IMR-90 (cell line): Measurements from ENCODE around the gene TNK2. TPM values are rescaled to one million over a fixed set of nuclear protein-coding genes. Genes with fewer than 3 reads are reported as not detected.

Experiments
- ATAC-seq: fragments of 200-7000 bp; cut with Tn5 transposase; 2 replicates; pipeline ENCODE4 v1.9.1; 2020; ENCODE audit warnings: low read depth, mild to moderate bottlenecking, moderate library complexity
- BruUV-seq: library from RNA; stranded (reverse); fragments of 400-500 nt; replicated peaks from 2 replicates; lab custom pipeline; 2021; lab: Mats Ljungman, UMichigan
- CTCF ChIA-PET: fragments of 300-600 bp; formaldehyde crosslinking; extraction: SDS; loops from one replicate; lab custom pipeline; 2021; ENCODE audit warnings: antibody characterized with exemption; lab: Yijun Ruan, JAX
- POLR2A ChIA-PET: fragments of 300-600 bp; sonication (Branson Sonifier 250); formaldehyde crosslinking; loops from one replicate; lab custom pipeline; 2022; ENCODE audit warnings: antibody characterized with exemption; ENCODE audit not compliant: unreplicated experiment; lab: Charles Lee
- DNase-seq: peaks from one replicate; pipeline ENCODE4 v3.0.0; 2013
- H2AFZ ChIP-seq: replicated peaks from 2 replicates; pipeline ENCODE3; 2013; ENCODE audit warnings: low read length, mild to moderate bottlenecking; ENCODE audit not compliant: poor library complexity
- H2AK5ac ChIP-seq: 2 replicates; pipeline ENCODE4 v1.6.1; 2013; ENCODE audit warnings: low read depth, low read length, inconsistent platforms
- H2AK9ac ChIP-seq: replicated peaks from 2 replicates; pipeline ENCODE3; 2013; ENCODE audit warnings: mild to moderate bottlenecking, low read depth, low read length, moderate library complexity; ENCODE audit not compliant: poor library complexity
- H2BK120ac ChIP-seq: 2 replicates; pipeline ENCODE4 v1.6.1; 2013; ENCODE audit warnings: low read depth, low read length, inconsistent platforms
- H2BK15ac ChIP-seq: 3 replicates; pipeline ENCODE4 v1.6.1; 2013; ENCODE audit warnings: low read depth, low read length, inconsistent platforms
- H2BK20ac ChIP-seq: 2 replicates; pipeline ENCODE4 v1.6.1; 2013; ENCODE audit warnings: low read depth, mild to moderate bottlenecking, inconsistent platforms, low read length, moderate library complexity
- H2BK5ac ChIP-seq: 2 replicates; pipeline ENCODE4 v1.6.1; 2013; ENCODE audit warnings: mild to moderate bottlenecking, low read depth, low read length, inconsistent platforms; ENCODE audit not compliant: poor library complexity, severe bottlenecking
- H3K14ac ChIP-seq: replicated peaks from 2 replicates; pipeline ENCODE4 v1.6.1; 2013; ENCODE audit warnings: low read depth, low read length, inconsistent platforms
- H3K18ac ChIP-seq: 2 replicates; pipeline ENCODE4 v1.6.1; 2013; ENCODE audit warnings: low read depth, low read length, control low read depth
- H3K23ac ChIP-seq: 2 replicates; pipeline ENCODE4 v1.6.1; 2013; ENCODE audit warnings: low read depth, low read length, inconsistent platforms
- H3K27ac ChIP-seq: 2 replicates; pipeline ENCODE4 v1.5.1; 2013; ENCODE audit warnings: mild to moderate bottlenecking, control low read depth, low read length; ENCODE audit not compliant: insufficient read depth
- H3K27me3 ChIP-seq: 2 replicates; pipeline ENCODE4 v1.6.1; 2013; ENCODE audit warnings: low read length; ENCODE audit not compliant: control insufficient read depth, insufficient read depth
- H3K36me3 ChIP-seq: 2 replicates; pipeline ENCODE4 v1.6.1; 2013; ENCODE audit warnings: low read length, mixed read lengths; ENCODE audit not compliant: control insufficient read depth, insufficient read depth
- H3K4ac ChIP-seq: 2 replicates; pipeline ENCODE4 v1.6.1; 2013; ENCODE audit warnings: low read depth, low read length, inconsistent platforms
- H3K4me1 ChIP-seq: 2 replicates; pipeline ENCODE4 v1.6.1; 2013; ENCODE audit warnings: low read length, mixed read lengths; ENCODE audit not compliant: control insufficient read depth, insufficient read depth
- H3K4me2 ChIP-seq: 2 replicates; pipeline ENCODE4 v1.6.1; 2013; ENCODE audit warnings: low read depth, mild to moderate bottlenecking, control low read depth, low read length, moderate library complexity
- H3K4me3 ChIP-seq: 2 replicates; pipeline ENCODE4 v1.5.1; 2013; ENCODE audit warnings: low read depth, mild to moderate bottlenecking, control low read depth, low read length, moderate library complexity; ENCODE audit not compliant: insufficient read depth
- H3K56ac ChIP-seq: 2 replicates; pipeline ENCODE4 v1.6.1; 2013; ENCODE audit warnings: low read length, inconsistent platforms; ENCODE audit not compliant: insufficient read depth; ENCODE audit errors: extremely low read depth
- H3K79me1 ChIP-seq, 2 experiments: 2 replicates each; pipeline ENCODE4 v1.6.1; 2013; ENCODE audit warnings: low read length in 2 of 2, inconsistent platforms in 1 of 2, low read depth in 1 of 2
- H3K9ac ChIP-seq: 2 replicates; pipeline ENCODE4 v1.6.1; 2013; ENCODE audit warnings: low read depth, low read length, control low read depth
- H3K9me1 ChIP-seq: 2 replicates; pipeline ENCODE4 v1.6.1; 2013; ENCODE audit warnings: low read length, inconsistent platforms; ENCODE audit not compliant: insufficient read depth
- H3K9me3 ChIP-seq: 2 replicates; pipeline ENCODE4 v1.6.1; 2013; ENCODE audit warnings: low read length; ENCODE audit not compliant: control insufficient read depth, insufficient read depth
- H4K20me1 ChIP-seq: 2 replicates; pipeline ENCODE4 v1.6.1; 2013; ENCODE audit warnings: low read length, inconsistent platforms; ENCODE audit not compliant: insufficient read depth
- H4K5ac ChIP-seq: 2 replicates; pipeline ENCODE4 v1.6.1; 2013; ENCODE audit warnings: mild to moderate bottlenecking, low read depth, low read length, control low read depth
- H4K8ac ChIP-seq, 2 experiments: 2 replicates each; pipeline ENCODE4 v1.6.1; 2013; ENCODE audit warnings: low read depth in 2 of 2, low read length in 2 of 2, control low read depth in 1 of 2, inconsistent platforms in 1 of 2
- H4K91ac ChIP-seq: 2 replicates; pipeline ENCODE4 v1.6.1; 2013; ENCODE audit warnings: low read depth, low read length, inconsistent platforms; ENCODE audit not compliant: insufficient read depth
- BHLHE40 ChIP-seq: fragments of 150-350 bp; IDR thresholded peaks from 2 replicates; pipeline ENCODE4 v1.6.1; 2016; ENCODE audit warnings: mild to moderate bottlenecking, low read depth, low read length
- CEBPB ChIP-seq: IDR thresholded peaks from 2 replicates; pipeline ENCODE4 v1.6.1; 2012; ENCODE audit warnings: low read depth, low read length, improper control_type of control experiment
- CHD1 ChIP-seq: IDR thresholded peaks from 2 replicates; pipeline ENCODE4 v1.6.1; 2012; ENCODE audit warnings: low read depth, low read length, improper control_type of control experiment
- ELK1 ChIP-seq: fragments of 150-350 bp; IDR thresholded peaks from 2 replicates; pipeline ENCODE4 v1.6.1; 2016; ENCODE audit warnings: low read depth, mild to moderate bottlenecking, low read length, moderate library complexity, borderline replicate concordance
- FOS ChIP-seq: fragments of 150-350 bp; IDR thresholded peaks from 2 replicates; pipeline ENCODE4 v1.6.1; 2016; ENCODE audit warnings: low read depth, low read length
- MAFK ChIP-seq: IDR thresholded peaks from 2 replicates; pipeline ENCODE4 v1.6.1; 2012; ENCODE audit warnings: low read depth, low read length, improper control_type of control experiment
- MAZ ChIP-seq: IDR thresholded peaks from 2 replicates; pipeline ENCODE4 v1.6.1; 2012; ENCODE audit warnings: low read depth, mild to moderate bottlenecking, low read length, improper control_type of control experiment, moderate library complexity, borderline replicate concordance
- MXI1 ChIP-seq: IDR thresholded peaks from 2 replicates; pipeline ENCODE4 v1.6.1; 2012; ENCODE audit warnings: low read depth, mild to moderate bottlenecking, low read length, moderate library complexity, borderline replicate concordance
- NFE2L2 ChIP-seq: fragments of 150-350 bp; IDR thresholded peaks from 2 replicates; pipeline ENCODE4 v1.6.1; 2016; ENCODE audit warnings: low read depth, mild to moderate bottlenecking, low read length
- POLR2A ChIP-seq: IDR thresholded peaks from 2 replicates; pipeline ENCODE4 v1.6.1; 2012; ENCODE audit warnings: mild to moderate bottlenecking, low read depth, low read length
- RAD21 ChIP-seq: IDR thresholded peaks from 2 replicates; pipeline ENCODE4 v1.6.1; 2012; ENCODE audit warnings: low read length, improper control_type of control experiment
- RCOR1 ChIP-seq: IDR thresholded peaks from 2 replicates; pipeline ENCODE4 v1.6.1; 2012; ENCODE audit warnings: mild to moderate bottlenecking, low read length, improper control_type of control experiment; ENCODE audit not compliant: insufficient replicate concordance
- RFX5 ChIP-seq: IDR thresholded peaks from 2 replicates; pipeline ENCODE4 v1.8.0; 2012; ENCODE audit warnings: low read depth, mild to moderate bottlenecking, low read length, moderate library complexity
- SMC3 ChIP-seq: fragments of 150-350 bp; IDR thresholded peaks from 2 replicates; pipeline ENCODE4 v1.6.1; 2016; ENCODE audit warnings: low read depth, mild to moderate bottlenecking, antibody characterized with exemption, low read length, moderate library complexity
- USF2 ChIP-seq: fragments of 150-350 bp; IDR thresholded peaks from 2 replicates; pipeline ENCODE4 v1.6.1; 2017; ENCODE audit warnings: mild to moderate bottlenecking, antibody characterized with exemption, low read length, low read depth
- WGBS, 2 experiments: methylation state at CpG; one replicate each; pipeline versions ENCODE4 v1.1.5 to v1.1.7; 2013; ENCODE audit warnings: missing lambda C conversion rate in 2 of 2; ENCODE audit not compliant: insufficient read length in 1 of 2; ENCODE audit errors: extremely low coverage in 2 of 2; 5-methylcytosine and 5-hydroxymethylcytosine counted together
- dilution Hi-C: fragments of 300-500 bp; cut with HindIII; formaldehyde crosslinking; loops from one replicate; pipeline ENCODE4 v1.14.3; 2018; ENCODE audit warnings: low sequenced_read_pairs; ENCODE audit not compliant: unreplicated experiment
- in situ Hi-C: fragments of 300-500 bp; cut with MboI; formaldehyde crosslinking; loops from 3 replicates; pipeline ENCODE4 v1.14.3; 2019; ENCODE audit warnings: low sequenced_read_pairs, inconsistent platforms, mixed read lengths
- intact Hi-C: fragments of 100-400 bp; cut with micrococcal nuclease; formaldehyde crosslinking; loops from 2 replicates; pipeline ENCODE4 v1.10.0; 2022
- polyA plus RNA-seq, 3 experiments: library from polyadenylated mRNA; depleted of rRNA; stranded (reverse); fragments of >200 nt; gene quantifications; 2 replicates each; pipeline ENCODE4 v1.2.3, GENCODE V29; 2012; ENCODE audit warnings: low replicate concordance in 1 of 3
- total RNA-seq: library from RNA; depleted of rRNA; stranded (reverse); fragments of >200 nt; gene quantifications from 2 replicates; pipeline ENCODE4 v1.2.3, GENCODE V29; 2012
- TF ChIP-seq, protein P1 (sequence below): conservative IDR thresholded peaks from 2 replicates; pipeline ENCODE4 v1.5.1; 2012; ENCODE audit warnings: mild to moderate bottlenecking, low read depth, low read length, improper control_type of control experiment

Gene TNK2
- total and polyA plus RNA-seq, 2 of the 4 experiments (the other 2 are of a cell fraction) = 2.2 to 13.8 TPM

DNA sequence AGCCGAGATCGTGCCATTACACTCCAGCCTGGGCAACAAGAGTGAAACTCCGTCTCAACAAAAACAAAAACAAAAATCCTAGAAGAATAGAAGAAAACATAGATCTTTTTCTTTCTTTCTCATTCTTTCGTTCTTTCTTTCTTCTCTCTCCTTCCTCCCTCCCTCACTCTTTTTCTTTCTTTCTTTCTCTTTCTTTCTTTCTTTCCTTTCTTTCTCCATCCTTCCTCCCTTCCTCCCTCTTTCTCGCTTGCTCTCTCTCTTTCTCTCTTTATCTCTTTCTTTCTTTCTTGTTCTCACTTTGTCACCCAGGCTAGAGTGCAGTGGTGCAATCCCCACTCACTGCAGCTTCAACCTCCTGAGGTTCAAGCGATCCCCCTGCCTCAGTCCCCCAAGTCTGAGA is 62.9 kb downstream of the TNK2 start:
- H3K4me2 ChIP-seq = no peak overlapping the region
- in situ Hi-C loops (no loop called here), intact Hi-C loops (no loop called here), dilution Hi-C loops (no loop called here)
- H3K9me1 ChIP-seq = peaks cover 2% of the 10 kb centered on the region; the same call in 1 of the 2 replicates
- no peaks in the 10 kb centered on the region for H3K9me3 ChIP-seq
- peaks cover 8% of the 10 kb centered on the region for H3K27me3 ChIP-seq
- ATAC-seq (no peak), DNase-seq (no peak)
- H3K14ac ChIP-seq = no peak overlapping the region
- no peaks in the 10 kb centered on the region for H3K79me1 ChIP-seq
- CTCF ChIA-PET = no interaction called here
- H3K4me3 ChIP-seq = no peak overlapping the region
- H2BK5ac ChIP-seq = no peak overlapping the region
- no peak overlapping the region for H2AK9ac ChIP-seq
- no peak overlapping the region for H4K8ac ChIP-seq
- H4K5ac ChIP-seq = no peak overlapping the region
- 76 to 100% methylated on average over 1 to 2 of the region's 6 CpGs for WGBS, 2 experiments
- H3K23ac ChIP-seq = no peak overlapping the region
- no peak overlapping the region for H2AK5ac ChIP-seq
- no peak overlapping the region for H3K27ac ChIP-seq
- H4K91ac ChIP-seq = no peak overlapping the region
- no peak overlapping the region for H3K56ac ChIP-seq
- no peak overlapping the region for H2BK20ac ChIP-seq
- no peak overlapping the region for H3K9ac ChIP-seq
- H3K4me1 ChIP-seq = 0 out of 2 replicates have a peak, but pooled peaks cover 2% of the 10 kb centered on the region
- no peak overlapping the region for H2BK120ac ChIP-seq
- TF ChIP-seq RAD21 (no peak), RCOR1 (no peak), FOS (no peak), POLR2A (no peak), MAFK (no peak), MAZ (no peak), ELK1 (no peak), BHLHE40 (no peak), NFE2L2 (no peak), SMC3 (no peak), USF2 (no peak), CHD1 (no peak), CEBPB (no peak), RFX5 (no peak), MXI1 (no peak)
- TF ChIP-seq, protein P1, sequence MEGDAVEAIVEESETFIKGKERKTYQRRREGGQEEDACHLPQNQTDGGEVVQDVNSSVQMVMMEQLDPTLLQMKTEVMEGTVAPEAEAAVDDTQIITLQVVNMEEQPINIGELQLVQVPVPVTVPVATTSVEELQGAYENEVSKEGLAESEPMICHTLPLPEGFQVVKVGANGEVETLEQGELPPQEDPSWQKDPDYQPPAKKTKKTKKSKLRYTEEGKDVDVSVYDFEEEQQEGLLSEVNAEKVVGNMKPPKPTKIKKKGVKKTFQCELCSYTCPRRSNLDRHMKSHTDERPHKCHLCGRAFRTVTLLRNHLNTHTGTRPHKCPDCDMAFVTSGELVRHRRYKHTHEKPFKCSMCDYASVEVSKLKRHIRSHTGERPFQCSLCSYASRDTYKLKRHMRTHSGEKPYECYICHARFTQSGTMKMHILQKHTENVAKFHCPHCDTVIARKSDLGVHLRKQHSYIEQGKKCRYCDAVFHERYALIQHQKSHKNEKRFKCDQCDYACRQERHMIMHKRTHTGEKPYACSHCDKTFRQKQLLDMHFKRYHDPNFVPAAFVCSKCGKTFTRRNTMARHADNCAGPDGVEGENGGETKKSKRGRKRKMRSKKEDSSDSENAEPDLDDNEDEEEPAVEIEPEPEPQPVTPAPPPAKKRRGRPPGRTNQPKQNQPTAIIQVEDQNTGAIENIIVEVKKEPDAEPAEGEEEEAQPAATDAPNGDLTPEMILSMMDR = no peak
- no peak overlapping the region for H2BK15ac ChIP-seq
- H3K18ac ChIP-seq = no peak overlapping the region
- BruUV-seq = no TSS peak
- no peaks in the 10 kb centered on the region for H4K20me1 ChIP-seq
- H3K4ac ChIP-seq = no peak overlapping the region
- H2AFZ ChIP-seq = no peak overlapping the region
- no peaks in the 10 kb centered on the region for H3K36me3 ChIP-seq
- POLR2A ChIA-PET = no interaction called here
